Keratinocyte (primary cell): Measurements from ENCODE around the gene FTO. TPM values are rescaled to one million over a fixed set of nuclear protein-coding genes. Genes with fewer than 3 reads are reported as not detected.

Experiments
- DNase-seq: peaks from one replicate; pipeline ENCODE4 v3.0.0-alpha.2; 2011; ENCODE audit warnings: low read depth, missing footprints, low spot score
- FAIRE-seq: peaks from 2 replicates; lab custom pipeline; 2011; peaks lifted over from hg19 to GRCh38; lab: Jason Lieb, UNC
- H2AFZ ChIP-seq: 2 replicates; pipeline ENCODE4 v1.6.0; 2012; ENCODE audit warnings: low read length, control low read depth, inconsistent platforms; ENCODE audit not compliant: control insufficient read depth
- H3K27ac ChIP-seq: 2 replicates; pipeline ENCODE4 v1.5.1; 2011; ENCODE audit warnings: low read length; ENCODE audit not compliant: control insufficient read depth, insufficient read depth
- H3K27me3 ChIP-seq: 3 replicates; pipeline ENCODE4 v1.6.0; 2011; ENCODE audit warnings: low read length; ENCODE audit not compliant: control insufficient read depth, insufficient read depth; ENCODE audit errors: extremely low read depth
- H3K36me3 ChIP-seq, 2 experiments: 2 replicates in 1 of 2; 3 replicates in 1 of 2; pipeline ENCODE4 v1.5.1; 2011; ENCODE audit warnings: low read length in 2 of 2, mild to moderate bottlenecking in 1 of 2; ENCODE audit not compliant: control insufficient read depth in 2 of 2, insufficient read depth in 2 of 2; ENCODE audit errors: extremely low read depth in 1 of 2
- H3K4me1 ChIP-seq: 3 replicates; pipeline ENCODE4 v1.5.1; 2011; ENCODE audit warnings: low read length; ENCODE audit not compliant: control insufficient read depth, insufficient read depth; ENCODE audit errors: extremely low read depth
- H3K4me2 ChIP-seq: 3 replicates; pipeline ENCODE4 v1.6.0; 2011; ENCODE audit warnings: low read depth, low read length; ENCODE audit not compliant: control insufficient read depth, insufficient read depth; ENCODE audit errors: extremely low read depth
- H3K4me3 ChIP-seq, 3 experiments: fragments of 200-600 bp in 1 of 3; sonication (generic) in 1 of 3; 2 replicates in 2 of 3; 3 replicates in 1 of 3; pipeline ENCODE4 v1.5.1; 2011 to 2016; ENCODE audit warnings: low read length in 3 of 3, mild to moderate bottlenecking in 3 of 3, control low read depth in 2 of 3, inconsistent platforms in 1 of 3, low read depth in 1 of 3, mixed read lengths in 1 of 3, mixed run types in 1 of 3, moderate library complexity in 1 of 3; ENCODE audit not compliant: control insufficient read depth in 2 of 3, insufficient read depth in 2 of 3; ENCODE audit errors: extremely low read depth in 1 of 3
- H3K79me2 ChIP-seq: 2 replicates; pipeline ENCODE4 v1.6.0; 2012; ENCODE audit warnings: low read length; ENCODE audit not compliant: control insufficient read depth, insufficient read depth
- H3K9ac ChIP-seq: 3 replicates; pipeline ENCODE4 v1.6.0; 2011; ENCODE audit warnings: low read length; ENCODE audit not compliant: control insufficient read depth, insufficient read depth; ENCODE audit errors: extremely low read depth
- H3K9me1 ChIP-seq: 3 replicates; pipeline ENCODE4 v1.6.0; 2011; ENCODE audit warnings: low read length; ENCODE audit not compliant: control insufficient read depth, insufficient read depth; ENCODE audit errors: extremely low read depth
- H3K9me3 ChIP-seq: 2 replicates; pipeline ENCODE4 v1.5.1; 2012; ENCODE audit warnings: low read depth, low read length; ENCODE audit not compliant: control insufficient read depth
- H4K20me1 ChIP-seq: 3 replicates; pipeline ENCODE4 v1.6.0; 2011; ENCODE audit warnings: low read length; ENCODE audit not compliant: control insufficient read depth, insufficient read depth; ENCODE audit errors: extremely low read depth
- EZH2 ChIP-seq: IDR thresholded peaks from one replicate; pipeline ENCODE4 v1.6.1; 2012; ENCODE audit warnings: inconsistent platforms, mild to moderate bottlenecking, low read length, moderate library complexity
- dilution Hi-C: fragments of 300-500 bp; cut with MboI; formaldehyde crosslinking; loops from one replicate; pipeline ENCODE4 v1.7.0; 2020; ENCODE audit warnings: low sequenced_read_pairs; ENCODE audit not compliant: extremely low pct_ligation_motif_present
- polyA plus RNA-seq, 5 experiments: library from polyadenylated mRNA; depleted of rRNA in 3 of 5; stranded (reverse) in 3 of 5; stranded (forward) in 1 of 5; unstranded in 1 of 5; fragments of >200 nt; gene quantifications; 1 replicate in 1 of 5; 2 replicates in 3 of 5; 3 replicates in 1 of 5; pipeline versions ENCODE4 v1.2.1 to v1.2.3, GENCODE V29; 2011 to 2012; ENCODE audit warnings: missing spikeins in 2 of 5, low read depth in 1 of 5, low replicate concordance in 1 of 5
- TF ChIP-seq, protein P1 (sequence below), 3 experiments: IDR thresholded peaks in 1 of 3; conservative IDR thresholded peaks in 1 of 3; optimal IDR thresholded peaks in 1 of 3; 2 replicates in 2 of 3; 3 replicates in 1 of 3; pipeline versions ENCODE3 to v1.5.1; 2011; ENCODE audit warnings: low read length in 3 of 3, mild to moderate bottlenecking in 3 of 3, moderate library complexity in 2 of 3, control low read depth in 1 of 3, inconsistent platforms in 1 of 3; ENCODE audit not compliant: insufficient read depth in 2 of 3; ENCODE audit errors: extremely low read depth in 1 of 3

FTO gene
- polyA plus RNA-seq, 1 donor (not counting 4 experiments of a cell fraction or from before 2014, with no cell fraction given): 56.4 TPM

DNA sequence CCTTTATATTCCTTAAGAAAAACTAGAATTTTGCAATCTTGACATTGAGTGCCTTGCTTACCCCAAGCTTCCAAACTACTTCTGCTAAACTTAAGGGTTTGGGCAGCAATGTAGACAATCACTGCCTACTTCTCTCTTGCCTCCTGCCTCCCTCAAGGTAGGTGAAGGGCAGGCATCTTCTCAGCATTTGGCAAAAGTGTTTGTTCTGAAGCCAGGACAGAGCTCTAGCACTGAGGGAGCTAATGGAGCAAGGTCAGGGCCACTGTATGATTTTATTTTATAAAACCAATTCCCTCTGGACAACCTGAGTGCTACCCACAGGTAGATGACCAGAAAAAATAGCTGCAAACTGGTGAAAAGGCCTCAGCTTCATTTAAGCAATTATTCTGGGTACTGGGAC lies 470.8 kb downstream of the FTO start:
- DNase-seq (no peak), FAIRE-seq (no peak)
- Histone ChIP-seq H3K4me1 (no peaks in the 10 kb centered on the region), H3K27ac (no peak overlapping the region), H4K20me1 (no peaks in the 10 kb centered on the region), H3K9me1 (no peaks in the 10 kb centered on the region), H2AFZ (no peak overlapping the region), H3K27me3 (no peaks in the 10 kb centered on the region), H3K9ac (no peak overlapping the region), H3K36me3 (no peaks in the 10 kb centered on the region), H3K4me2 (no peak overlapping the region), H3K9me3 (no peaks in the 10 kb centered on the region), H3K79me2 (no peaks in the 10 kb centered on the region), H3K4me3 (no peak overlapping the region)
- dilution Hi-C loops: no loop called here
- TF ChIP-seq, protein P1, sequence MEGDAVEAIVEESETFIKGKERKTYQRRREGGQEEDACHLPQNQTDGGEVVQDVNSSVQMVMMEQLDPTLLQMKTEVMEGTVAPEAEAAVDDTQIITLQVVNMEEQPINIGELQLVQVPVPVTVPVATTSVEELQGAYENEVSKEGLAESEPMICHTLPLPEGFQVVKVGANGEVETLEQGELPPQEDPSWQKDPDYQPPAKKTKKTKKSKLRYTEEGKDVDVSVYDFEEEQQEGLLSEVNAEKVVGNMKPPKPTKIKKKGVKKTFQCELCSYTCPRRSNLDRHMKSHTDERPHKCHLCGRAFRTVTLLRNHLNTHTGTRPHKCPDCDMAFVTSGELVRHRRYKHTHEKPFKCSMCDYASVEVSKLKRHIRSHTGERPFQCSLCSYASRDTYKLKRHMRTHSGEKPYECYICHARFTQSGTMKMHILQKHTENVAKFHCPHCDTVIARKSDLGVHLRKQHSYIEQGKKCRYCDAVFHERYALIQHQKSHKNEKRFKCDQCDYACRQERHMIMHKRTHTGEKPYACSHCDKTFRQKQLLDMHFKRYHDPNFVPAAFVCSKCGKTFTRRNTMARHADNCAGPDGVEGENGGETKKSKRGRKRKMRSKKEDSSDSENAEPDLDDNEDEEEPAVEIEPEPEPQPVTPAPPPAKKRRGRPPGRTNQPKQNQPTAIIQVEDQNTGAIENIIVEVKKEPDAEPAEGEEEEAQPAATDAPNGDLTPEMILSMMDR (optimal IDR thresholded peaks at IDR 0.05 in 1 of 3, IDR thresholded peaks at IDR 0.05 in 1 of 3, conservative IDR thresholded peaks at IDR 0.05 in 1 of 3; ENCODE audit: extremely low read depth in 1 of 3, insufficient read depth in 2 of 3, low read length in 3 of 3): no peak
- TF ChIP-seq EZH2: no peak

DNA sequence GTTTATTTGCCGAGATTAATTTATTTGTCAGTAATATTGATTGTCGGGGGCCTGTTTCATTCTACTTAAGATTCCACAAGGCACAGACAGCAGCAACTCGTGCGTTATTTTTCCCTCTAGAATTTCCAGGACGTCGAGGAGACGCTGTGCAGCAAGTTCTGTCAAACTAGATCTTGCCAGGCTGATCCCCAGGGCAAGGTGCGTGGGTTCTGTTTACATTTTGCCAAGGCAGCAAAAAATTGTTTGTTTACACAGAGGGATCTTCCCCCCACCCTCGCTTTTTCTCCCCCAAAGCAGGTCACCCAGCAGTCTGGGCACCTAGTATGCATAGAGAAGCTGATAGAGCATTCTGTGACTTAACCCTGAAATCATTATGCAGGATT lies 471.2 kb downstream of the FTO start:
- no peak for FAIRE-seq
- no peaks in the 10 kb centered on the region for H3K9me1 ChIP-seq
- no peak for DNase-seq
- H3K36me3 ChIP-seq: no peaks in the 10 kb centered on the region
- TF ChIP-seq, protein P1 (optimal IDR thresholded peaks at IDR 0.05 in 1 of 3, IDR thresholded peaks at IDR 0.05 in 1 of 3, conservative IDR thresholded peaks at IDR 0.05 in 1 of 3; ENCODE audit: extremely low read depth in 1 of 3, insufficient read depth in 2 of 3, low read length in 3 of 3): no peak
- TF ChIP-seq EZH2: no peak
- H3K27ac ChIP-seq: no peak overlapping the region
- no peak overlapping the region for H3K9ac ChIP-seq
- no peak overlapping the region for H3K4me2 ChIP-seq
- no peaks in the 10 kb centered on the region for H3K27me3 ChIP-seq
- no peaks in the 10 kb centered on the region for H4K20me1 ChIP-seq
- H3K79me2 ChIP-seq: no peaks in the 10 kb centered on the region
- no peaks in the 10 kb centered on the region for H3K9me3 ChIP-seq
- H3K4me3 ChIP-seq: no peak overlapping the region
- dilution Hi-C loops: no loop called here
- no peak overlapping the region for H2AFZ ChIP-seq
- no peaks in the 10 kb centered on the region for H3K4me1 ChIP-seq
